HTERT RPE-1 (cell line): ENCODE measurements around the gene MAZ.
"Not testable (repeated sequence)": the region's sequence is repeated elsewhere in the genome, so short reads cannot be mapped to it uniquely, and the experiment has no call there.

Source experiments
- in situ Hi-C: fragments of 300-500 bp; cut with MboI; formaldehyde crosslinking; loops from 4 replicates; pipeline ENCODE4 v1.14.3; 2020; ENCODE audit warnings: low sequenced_read_pairs

MAZ gene

DNA sequence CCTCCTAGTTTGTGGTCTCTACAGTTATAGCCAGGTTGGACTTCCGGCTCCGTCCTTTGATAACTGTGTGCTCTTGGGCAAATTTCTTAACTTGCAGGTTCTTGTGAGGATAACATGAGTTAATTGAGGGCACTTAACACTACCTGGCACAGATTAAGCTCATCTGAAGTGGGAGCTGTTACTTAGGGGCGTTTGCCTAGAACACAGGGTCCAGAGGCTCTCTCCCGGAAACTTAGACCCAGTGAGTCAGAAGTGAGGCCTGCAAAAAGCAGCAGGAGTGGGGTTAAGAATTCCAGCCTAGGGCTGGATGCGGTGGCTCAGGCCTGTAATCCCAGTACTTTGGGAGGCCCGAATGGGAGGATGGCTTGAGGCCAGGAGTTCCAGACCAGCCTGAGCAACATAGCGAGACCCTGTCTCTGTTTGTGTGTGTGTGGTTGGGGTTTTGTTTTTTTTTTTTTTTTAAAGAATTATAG lies 15.3 kb downstream of the MAZ start:
- in situ Hi-C loops, result no loop called here

DNA sequence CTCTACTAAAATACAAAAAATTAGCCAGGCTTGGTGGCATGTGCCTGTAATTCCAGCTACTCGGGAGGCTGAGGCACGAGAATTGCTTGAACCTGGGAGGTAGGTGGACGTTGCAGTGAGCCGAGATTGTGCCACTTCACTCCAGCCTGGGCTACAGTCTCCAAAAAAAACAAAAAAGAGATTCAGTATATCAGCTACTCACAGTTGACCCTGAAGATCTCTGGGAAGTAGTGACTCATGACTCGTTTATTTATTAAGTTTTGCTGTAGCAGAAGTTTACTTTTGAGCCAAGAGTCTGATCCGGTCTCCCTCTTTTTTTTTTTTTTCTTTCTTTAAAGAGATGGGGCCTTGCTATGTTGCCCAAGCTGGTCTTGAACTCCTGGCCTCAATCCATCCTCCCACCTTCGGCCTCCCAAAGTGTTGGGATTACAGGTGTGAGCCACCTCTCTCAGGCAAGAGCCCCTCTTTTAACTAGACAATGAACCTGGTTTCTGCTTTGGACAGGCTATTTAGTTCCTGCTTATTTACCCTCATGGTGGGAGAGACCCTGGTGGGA lies 18.3 kb downstream of the MAZ start:
- in situ Hi-C loops, result no loop called here

DNA sequence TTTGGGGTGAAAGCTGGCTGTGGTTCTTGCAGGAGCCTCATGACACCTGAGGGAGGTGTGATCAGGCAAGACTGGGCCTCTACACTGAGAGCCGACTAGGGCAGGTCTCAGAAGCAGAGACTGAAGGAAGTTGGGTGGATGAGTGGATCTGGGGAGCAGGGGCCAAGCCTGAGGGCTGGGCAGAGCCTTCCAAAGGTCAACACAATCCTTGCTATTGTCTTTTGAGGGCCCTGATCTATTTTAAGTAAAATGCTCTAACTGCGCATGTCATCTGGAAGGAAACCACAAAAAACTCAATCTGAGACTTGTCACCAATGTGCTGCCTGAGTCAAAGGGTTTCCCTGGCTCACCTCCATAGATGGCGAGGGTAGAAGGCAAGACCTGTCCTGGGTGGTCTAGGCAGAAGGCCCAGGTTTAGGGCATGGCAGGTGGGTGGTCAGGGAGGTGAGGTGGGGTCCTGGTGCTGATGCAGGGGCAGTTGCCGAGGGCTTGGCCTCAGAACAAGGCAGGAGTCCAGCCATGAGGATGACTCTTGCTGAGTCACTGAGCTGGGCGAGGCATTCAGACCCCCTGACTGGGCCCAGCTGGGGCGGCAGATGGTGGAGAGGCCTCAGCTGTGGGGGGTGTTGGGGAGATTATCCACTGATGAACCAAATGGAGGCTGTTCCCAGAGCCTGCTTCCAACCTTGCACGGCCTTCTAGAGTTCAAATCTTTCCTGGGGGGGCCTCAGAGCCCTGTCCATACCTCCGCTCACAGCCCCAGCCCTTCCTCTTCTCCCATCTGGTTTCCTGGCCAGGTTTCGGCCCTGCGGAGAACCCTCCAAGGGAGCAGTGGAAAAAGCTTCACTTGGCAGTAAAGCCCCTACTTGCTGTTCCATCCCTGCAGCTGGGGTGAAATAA lies 19.1 kb downstream of the MAZ start:
- in situ Hi-C loops, result no loop called here

DNA sequence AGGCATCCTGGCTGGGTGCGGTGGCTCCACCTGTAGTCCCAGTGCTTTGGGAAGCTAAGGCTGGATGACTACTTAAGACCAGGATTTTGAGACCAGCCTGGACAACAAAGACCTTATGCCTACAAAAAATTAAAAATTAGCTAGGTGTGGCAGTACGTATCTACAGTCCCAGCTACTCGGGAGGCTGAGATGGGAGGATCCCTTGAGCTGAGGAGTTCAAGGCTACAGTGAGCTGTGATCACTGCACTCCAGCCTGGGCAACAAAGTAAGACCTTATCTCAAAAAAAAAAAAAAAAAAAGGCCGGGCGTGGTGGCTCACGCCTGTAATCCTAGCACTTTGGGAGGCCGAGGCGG lies 20.0 kb downstream of the MAZ start:
- in situ Hi-C loops, result no loop called here

DNA sequence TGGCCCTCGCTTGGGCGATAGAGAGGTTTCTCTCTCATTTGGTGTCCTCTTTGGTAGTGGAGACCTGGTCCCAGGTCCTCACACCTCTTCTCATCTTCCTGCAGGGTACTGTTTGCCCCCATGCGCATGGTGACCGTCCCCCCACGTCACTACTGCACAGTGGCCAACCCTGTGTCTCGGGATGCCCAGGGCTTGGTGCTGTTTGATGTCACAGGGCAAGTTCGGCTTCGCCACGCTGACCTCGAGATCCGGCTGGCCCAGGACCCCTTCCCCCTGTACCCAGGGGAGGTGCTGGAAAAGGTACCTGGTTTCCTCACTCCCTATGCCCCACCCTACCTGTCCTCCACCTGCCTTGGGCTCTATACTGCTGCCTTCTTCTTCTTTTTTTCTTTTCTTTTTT lies 24.4 kb downstream of the MAZ start:
- in situ Hi-C loops, result no loop called here

DNA sequence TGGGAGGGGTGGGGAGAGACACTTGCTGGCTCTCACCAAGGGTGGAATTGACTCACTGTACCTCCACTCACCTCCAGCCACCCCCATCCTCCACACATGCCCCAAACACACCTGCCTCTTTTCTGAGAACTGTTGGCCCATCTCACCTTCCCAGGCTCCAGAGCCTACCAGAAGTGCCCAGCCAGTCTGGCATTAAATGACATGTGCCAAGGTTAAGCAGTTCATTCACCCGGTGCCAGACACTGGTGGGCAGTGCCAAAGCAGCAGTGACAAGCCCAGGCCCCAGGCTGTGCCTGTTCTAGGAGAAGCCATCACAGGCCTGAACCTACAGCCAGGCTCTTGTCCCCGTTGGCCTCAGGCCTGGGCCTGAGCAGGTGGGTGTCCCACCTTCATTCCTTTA lies 25.2 kb downstream of the MAZ start:
- in situ Hi-C loops, result no loop called here

DNA sequence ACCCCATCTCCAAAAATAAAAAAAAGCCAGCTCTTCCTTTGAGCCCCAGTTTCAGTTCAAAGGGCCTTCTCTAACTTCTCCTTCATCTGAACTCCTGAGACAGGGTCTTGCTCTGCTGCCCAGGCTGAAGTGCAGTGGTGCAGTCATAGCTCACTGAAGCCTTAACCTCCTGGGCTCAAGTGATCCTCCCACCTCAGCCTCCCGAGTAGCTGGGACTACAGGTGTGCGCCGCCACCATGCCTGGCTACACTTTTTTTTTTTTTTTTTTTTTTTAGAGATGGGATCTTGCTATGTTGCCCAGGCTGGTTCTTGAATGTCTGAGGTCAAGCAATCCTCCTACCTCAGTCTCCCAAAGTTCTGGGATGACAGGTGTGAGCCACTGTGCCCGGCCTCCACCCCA lies 26.9 kb downstream of the MAZ start:
- in situ Hi-C loops, result not testable (repeated sequence)

DNA sequence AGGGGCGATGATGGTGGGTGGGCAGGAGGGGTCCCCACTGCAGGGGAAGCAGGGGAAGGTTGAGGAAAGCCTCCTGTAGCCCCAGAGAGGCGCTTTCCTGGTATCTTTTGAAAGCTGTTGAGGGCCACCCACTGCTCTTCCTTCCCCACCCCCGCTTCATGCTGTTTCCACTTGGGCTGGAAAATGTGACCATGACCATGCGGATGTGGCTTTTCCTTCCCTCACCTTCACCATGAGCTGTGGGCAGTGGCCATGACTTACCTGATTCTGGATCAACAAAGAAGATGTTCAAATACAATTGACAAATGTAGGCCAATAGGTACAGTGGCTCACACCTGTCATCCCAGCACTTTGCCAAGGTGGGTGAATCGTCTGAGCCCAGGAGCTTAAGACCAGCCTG lies 27.8 kb downstream of the MAZ start:
- in situ Hi-C loops, result no loop called here

DNA sequence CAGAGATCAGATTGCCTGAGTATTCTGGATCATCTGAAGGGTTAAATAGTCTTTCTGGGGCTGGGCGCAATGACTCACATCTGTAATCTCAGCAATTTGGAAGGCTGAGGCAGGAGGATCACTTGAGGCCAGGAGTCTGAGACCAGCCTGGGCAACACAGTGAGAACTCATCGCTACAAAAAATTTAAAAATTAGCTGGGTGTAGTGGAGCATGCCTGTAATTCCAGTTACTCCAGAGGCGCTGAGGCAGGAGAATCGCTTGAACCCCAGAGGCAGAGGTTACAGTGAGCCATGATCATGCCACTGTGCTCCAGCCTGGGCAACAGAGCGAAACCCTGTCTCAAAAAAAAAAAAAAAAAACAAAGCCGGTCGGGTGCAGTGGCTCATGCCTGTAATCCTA lies 29.6 kb downstream of the MAZ start:
- in situ Hi-C loops, result no loop called here

DNA sequence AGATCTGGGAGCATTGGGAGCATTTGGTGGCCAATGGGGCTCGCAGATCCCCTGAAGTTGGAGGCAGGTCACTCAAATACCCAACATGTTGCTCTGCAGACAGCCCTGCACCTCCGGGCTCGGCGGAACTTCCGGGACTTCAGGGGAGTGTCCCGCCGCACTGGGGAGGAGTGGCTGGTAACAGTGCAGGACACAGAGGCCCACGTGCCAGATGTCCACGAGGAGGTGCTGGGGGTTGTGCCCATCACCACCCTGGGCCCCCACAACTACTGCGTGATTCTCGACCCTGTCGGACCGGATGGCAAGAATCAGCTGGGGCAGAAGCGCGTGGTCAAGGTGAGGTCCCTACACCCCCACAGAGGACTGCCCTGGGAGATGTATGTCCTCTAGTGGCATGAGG lies 30.3 kb downstream of the MAZ start:
- in situ Hi-C loops, result no loop called here

DNA sequence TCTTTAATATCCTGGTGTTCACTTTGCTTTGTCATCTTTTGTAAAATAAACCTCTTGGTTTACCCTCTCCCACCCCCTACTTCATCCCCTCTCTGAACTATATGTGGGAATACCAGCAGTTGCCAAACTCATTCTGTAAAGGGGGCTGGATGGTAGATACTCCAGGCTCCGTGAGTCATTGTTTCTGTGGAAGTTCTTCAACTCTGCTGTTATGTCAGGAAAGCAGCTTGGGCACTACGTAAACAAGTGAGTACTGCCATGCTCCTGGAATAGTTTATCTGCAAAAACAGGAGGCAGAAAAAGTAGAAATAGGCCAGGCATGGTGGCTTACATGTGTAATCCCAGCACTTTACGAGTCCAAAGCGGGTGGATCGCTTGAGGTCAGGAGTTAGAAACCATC lies 31.5 kb downstream of the MAZ start:
- in situ Hi-C loops, result no loop called here

DNA sequence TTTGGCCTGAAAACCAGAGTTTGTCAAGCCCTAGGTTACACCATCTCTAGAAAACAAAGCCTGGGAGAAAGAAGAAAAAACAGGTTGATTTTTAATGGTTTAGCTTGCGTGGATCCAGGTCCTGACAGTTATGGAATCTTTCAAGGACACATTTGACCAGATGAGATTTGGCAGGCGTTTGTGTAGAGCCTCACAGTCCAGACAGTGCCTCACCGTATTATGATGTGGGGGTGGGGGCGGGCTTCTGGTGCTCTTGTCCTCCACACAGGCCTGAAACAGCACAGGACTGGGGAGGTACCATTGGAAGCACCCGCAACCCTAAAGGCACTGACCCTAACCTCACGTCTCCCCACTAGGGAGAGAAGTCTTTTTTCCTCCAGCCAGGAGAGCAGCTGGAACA lies 33.5 kb downstream of the MAZ start:
- in situ Hi-C loops, result no loop called here

DNA sequence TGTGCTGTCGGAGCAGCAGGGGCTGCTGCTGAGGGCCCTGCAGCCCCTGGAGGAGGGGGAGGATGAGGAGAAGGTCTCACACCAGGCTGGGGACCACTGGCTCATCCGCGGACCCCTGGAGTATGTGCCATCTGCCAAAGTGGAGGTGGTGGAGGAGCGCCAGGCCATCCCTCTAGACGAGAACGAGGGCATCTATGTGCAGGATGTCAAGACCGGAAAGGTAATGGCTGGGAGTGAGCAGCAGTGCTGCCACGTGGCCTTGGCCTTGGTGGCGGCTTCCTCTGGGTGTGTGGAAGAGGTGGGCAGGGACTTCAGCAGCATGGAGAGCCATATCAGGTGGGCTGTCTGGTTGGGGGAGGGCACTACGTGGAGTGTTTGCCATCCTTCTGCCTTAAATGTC lies 33.9 kb downstream of the MAZ start:
- in situ Hi-C loops, result no loop called here

DNA sequence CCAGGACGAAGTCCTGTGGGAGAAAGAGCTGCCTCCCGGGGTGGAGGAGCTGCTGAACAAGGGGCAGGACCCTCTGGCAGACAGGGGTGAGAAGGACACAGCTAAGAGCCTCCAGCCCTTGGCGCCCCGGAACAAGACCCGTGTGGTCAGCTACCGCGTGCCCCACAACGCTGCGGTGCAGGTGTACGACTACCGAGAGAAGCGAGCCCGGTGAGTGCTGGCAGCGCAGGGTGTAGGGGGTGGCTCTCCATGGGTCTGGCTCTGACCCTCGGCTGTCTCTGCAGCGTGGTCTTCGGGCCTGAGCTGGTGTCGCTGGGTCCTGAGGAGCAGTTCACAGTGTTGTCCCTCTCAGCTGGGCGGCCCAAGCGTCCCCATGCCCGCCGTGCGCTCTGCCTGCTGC lies 35.3 kb downstream of the MAZ start:
- in situ Hi-C loops, result no loop called here

DNA sequence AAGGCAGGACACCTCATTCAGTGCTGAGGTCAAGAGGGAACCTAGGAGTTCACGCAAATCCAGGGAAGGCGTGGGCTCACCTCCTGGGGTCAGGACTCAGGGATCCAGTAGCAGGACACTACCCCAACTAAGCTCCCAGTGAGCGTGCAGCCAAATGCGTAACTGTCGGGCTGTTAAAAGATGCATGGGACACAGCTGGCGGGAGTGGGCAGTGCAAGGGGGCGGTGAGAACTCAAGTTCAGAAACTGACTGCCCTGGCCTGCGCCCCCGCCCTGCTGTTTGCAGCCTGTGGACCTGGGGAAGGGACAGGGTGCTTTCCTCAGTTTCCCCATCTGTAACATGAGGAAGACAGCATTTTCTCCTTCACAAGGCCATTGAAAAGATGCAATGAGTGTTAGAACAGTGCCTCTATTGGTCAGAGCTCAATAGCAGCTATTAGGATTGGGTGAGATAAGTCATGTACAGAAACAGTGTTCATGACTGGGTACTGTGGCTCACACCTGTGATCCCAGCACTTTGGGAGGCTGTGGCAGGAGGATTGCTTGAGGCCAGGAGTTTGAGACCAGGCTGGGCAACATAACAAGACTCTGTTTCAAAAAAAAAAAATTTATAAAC lies 36.5 kb downstream of the MAZ start:
- in situ Hi-C loops, result no loop called here

DNA sequence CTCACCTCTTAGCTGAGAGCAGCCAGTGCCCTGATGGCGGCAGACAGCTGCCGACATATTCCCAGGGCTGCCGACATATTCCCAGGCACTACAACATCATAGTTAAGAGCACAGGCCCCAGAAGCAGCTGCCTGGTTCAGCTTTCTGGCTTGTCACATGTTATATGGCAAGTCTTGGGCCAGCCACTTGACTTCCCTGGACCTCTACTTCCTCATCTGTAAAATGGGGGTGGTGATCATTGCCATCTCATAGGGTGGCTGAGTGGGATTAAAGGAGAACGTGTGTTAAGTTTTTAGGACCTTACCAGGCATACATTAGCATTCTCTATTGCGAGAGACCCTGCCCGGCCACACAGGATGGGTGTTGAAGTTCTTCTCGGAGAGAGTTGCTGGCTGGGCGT lies 37.6 kb downstream of the MAZ start:
- in situ Hi-C loops, result no loop called here

DNA sequence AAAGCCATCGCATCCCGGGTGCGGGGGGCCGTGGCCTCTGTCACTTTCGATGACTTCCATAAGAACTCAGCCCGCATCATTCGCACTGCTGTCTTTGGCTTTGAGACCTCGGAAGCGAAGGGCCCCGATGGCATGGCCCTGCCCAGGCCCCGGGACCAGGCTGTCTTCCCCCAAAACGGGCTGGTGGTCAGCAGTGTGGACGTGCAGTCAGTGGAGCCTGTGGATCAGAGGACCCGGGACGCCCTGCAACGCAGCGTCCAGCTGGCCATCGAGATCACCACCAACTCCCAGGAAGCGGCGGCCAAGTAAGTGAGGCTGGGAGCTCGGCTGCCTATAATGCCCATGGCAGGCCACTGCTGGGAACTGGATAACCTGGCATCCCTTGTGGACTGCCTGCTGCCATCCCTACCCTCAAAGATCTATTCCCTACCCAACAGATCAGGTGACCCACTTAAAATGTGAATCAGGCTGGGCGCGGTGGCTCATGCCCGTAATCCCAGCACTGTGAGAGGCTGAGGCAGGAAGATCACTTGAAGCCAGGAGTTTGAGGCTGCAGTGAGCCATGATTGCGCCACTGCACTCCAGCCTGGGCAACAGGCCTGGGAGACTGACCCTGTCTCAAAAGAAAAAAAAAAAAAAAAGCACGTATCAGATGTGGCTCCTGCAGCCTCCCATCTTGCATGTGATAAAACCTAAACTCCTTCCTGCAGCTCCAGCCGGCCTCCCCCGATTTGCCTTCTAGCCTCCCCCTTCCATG lies 38.4 kb downstream of the MAZ start:
- in situ Hi-C loops, result no loop called here

DNA sequence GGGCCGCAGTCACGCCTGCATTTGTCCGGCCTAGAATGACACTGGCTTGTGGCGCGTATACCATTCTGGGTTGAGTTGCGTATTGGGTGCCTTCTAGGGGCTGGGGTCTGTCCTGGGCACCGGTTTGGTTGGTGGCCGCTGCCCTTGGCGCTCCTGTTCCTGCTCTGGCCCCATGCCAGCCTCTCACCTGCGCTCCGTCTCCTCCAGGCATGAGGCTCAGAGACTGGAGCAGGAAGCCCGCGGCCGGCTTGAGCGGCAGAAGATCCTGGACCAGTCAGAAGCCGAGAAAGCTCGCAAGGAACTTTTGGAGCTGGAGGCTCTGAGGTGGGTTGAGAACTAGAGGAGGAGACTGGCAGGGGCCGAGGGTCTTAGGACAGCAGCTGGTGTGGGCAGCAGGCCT lies 39.3 kb downstream of the MAZ start:
- in situ Hi-C loops, result no loop called here

DNA sequence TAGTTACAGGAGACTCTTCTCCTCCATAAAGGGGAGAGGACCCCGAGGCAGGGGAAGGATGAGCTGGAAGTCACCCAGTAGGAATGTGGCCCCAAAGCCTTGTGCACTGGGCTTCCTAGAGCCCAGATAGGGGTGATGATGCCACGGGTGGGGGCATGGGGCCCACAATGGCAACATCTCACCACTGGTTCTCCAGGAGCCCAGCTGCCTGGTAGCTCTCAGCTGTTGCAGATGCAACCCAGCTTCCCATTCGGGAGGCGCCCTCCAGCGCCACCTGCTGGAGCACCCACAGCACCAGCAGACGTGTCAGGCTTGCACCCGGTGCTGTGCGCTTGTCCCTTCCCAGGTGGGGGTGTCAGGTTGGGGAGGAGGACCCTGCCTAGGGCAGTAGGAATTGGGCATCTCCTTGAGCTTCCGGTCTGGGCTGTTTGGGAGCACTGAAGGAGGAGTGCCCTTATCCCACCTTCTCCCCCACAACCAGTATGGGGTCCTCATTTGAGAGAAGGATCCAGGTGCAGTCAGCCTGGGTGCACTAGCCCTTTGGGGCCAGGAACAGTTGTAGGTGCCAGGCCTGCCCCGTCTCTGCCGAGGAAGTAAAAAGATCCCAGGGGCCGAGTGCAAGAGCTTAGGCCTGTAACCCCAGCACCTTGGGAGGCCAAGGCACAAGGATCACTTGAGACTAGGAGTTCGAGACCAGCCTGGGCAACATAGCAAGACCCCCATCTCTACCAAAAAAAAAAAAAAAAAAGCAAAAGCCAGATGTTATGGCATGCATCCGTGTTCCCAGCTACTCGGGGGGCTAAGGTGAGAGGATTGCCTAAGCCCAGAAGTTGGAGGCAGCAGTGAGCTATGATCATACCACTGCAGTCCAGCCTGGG lies 42.3 kb downstream of the MAZ start:
- in situ Hi-C loops, result no loop called here

DNA sequence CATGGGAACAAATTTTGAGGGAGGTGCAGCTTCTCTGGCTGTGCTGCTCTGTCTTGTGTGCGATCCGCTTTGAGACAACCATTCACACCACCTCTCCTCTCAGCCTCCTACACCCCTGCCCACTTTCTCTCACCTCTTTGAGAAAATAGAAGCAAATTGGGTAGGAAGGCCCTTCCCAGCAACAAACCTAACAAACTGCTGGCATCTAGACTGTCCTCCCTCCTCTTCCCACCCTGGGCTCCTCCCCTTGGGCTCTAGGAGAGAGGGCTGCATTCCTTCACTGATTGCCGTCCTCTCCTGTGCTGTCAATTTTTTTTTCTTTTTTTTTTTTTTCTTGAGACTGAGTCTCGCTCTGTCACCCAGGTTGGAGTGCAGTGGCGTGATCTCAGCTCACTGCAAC lies 43.2 kb downstream of the MAZ start:
- in situ Hi-C loops, result no loop called here

DNA sequence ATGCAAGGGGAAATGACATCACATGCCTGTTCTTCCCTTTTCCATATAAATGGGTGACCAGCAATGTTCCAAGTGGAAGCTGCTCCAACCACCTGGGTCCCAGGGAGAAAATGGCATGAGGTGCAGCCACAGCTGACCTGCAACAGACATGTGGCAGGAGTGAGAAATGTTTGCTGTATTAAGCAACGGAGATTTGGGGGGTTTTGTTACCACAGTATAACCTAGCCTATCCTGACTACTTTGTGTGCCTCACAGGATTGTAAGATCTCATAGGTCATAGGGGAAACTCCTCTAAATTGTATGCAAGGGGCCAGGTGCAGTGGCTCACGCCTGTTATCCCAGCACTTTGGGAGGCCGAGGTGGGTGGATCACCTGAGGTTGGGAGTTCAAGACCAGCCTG lies 44.7 kb downstream of the MAZ start:
- in situ Hi-C loops, result no loop called here
